Measurements from ENCODE around the gene IGFBP5. TPM values are rescaled to one million over a fixed set of nuclear protein-coding genes. Genes with fewer than 3 reads are reported as not detected.
A peak's percentile ranks its signal among the peaks of the same experiment; 100 is the strongest.

Gene IGFBP5
- total RNA-seq, 1 donor from 2014 or later = 169 TPM

- DNase-seq (no peak), ATAC-seq (no peak)
- TF ChIP-seq, protein P1, sequence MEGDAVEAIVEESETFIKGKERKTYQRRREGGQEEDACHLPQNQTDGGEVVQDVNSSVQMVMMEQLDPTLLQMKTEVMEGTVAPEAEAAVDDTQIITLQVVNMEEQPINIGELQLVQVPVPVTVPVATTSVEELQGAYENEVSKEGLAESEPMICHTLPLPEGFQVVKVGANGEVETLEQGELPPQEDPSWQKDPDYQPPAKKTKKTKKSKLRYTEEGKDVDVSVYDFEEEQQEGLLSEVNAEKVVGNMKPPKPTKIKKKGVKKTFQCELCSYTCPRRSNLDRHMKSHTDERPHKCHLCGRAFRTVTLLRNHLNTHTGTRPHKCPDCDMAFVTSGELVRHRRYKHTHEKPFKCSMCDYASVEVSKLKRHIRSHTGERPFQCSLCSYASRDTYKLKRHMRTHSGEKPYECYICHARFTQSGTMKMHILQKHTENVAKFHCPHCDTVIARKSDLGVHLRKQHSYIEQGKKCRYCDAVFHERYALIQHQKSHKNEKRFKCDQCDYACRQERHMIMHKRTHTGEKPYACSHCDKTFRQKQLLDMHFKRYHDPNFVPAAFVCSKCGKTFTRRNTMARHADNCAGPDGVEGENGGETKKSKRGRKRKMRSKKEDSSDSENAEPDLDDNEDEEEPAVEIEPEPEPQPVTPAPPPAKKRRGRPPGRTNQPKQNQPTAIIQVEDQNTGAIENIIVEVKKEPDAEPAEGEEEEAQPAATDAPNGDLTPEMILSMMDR (IDR thresholded peaks at IDR 0.05) = no peak
- Histone ChIP-seq H3K27me3 (peaks cover 2% of the 10 kb centered on the region), H3K4me3 (no peak overlapping the region), H3K4me1 (peaks cover 3% of the 10 kb centered on the region), H3K27ac (no peak overlapping the region), H3K9me3 (no peaks in the 10 kb centered on the region), H3K36me3 (no peaks in the 10 kb centered on the region)
- intact Hi-C loops (cut with DNase I) = no loop called here
Observed at GRCh38 chr2:216702756-216703155, 7.4 kb upstream of the IGFBP5 start.

DNA sequence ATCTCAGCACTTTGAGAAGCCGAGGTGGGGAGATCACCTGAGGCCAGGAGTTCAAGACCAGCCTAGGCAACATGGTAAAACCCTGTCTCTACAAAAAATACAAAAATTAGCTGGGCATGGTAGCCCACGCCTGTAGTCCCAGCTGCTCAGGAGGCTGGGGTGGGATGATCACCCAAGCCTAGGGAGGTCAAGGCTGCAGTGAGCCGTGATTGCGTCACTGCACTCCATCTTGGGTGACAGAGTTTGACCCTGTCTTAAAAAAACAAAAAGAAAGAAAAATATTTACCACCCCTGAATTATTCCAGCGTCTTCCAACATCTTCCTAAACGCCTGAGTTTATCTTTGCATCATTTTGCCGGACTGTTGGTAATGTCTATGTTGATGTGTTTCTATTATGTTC, 6.2 kb upstream of the IGFBP5 start:
- intact Hi-C loops (cut with DNase I) = no loop called here
- H3K27me3 ChIP-seq = peaks cover 6% of the 10 kb centered on the region
- H3K36me3 ChIP-seq = no peaks in the 10 kb centered on the region
- no peaks in the 10 kb centered on the region for H3K9me3 ChIP-seq
- no peak overlapping the region for H3K4me3 ChIP-seq
- H3K4me1 ChIP-seq = peaks cover 3% of the 10 kb centered on the region
- ATAC-seq = no peak
- TF ChIP-seq, protein P1 (IDR thresholded peaks at IDR 0.05) = no peak
- no peak overlapping the region for H3K27ac ChIP-seq
- DNase-seq = no peak

- DNase-seq (no peak), ATAC-seq (no peak)
- TF ChIP-seq, protein P1 (IDR thresholded peaks at IDR 0.05) = no peak
- peaks cover 3% of the 10 kb centered on the region for H3K4me1 ChIP-seq
- H3K9me3 ChIP-seq = no peaks in the 10 kb centered on the region
- intact Hi-C loops (cut with DNase I) = no loop called here
- H3K4me3 ChIP-seq = no peak overlapping the region
- H3K36me3 ChIP-seq = no peaks in the 10 kb centered on the region
- H3K27ac ChIP-seq = no peak overlapping the region
- H3K27me3 ChIP-seq = peaks cover 11% of the 10 kb centered on the region
Observed at GRCh38 chr2:216700781-216701180, 5.4 kb upstream of the IGFBP5 start.

GRCh38 chr2:216700088-216700567, 4.8 kb upstream of the IGFBP5 start:
- H3K36me3 ChIP-seq = no peaks in the 10 kb centered on the region
- H3K27ac ChIP-seq = no peak overlapping the region
- H3K27me3 ChIP-seq = peaks cover 12% of the 10 kb centered on the region
- DNase-seq (no peak), ATAC-seq (no peak)
- TF ChIP-seq, protein P1 (IDR thresholded peaks at IDR 0.05) = no peak
- H3K4me1 ChIP-seq = peaks cover 5% of the 10 kb centered on the region
- no peak overlapping the region for H3K4me3 ChIP-seq
- H3K9me3 ChIP-seq = no peaks in the 10 kb centered on the region
- intact Hi-C loops (cut with DNase I) = no loop called here

DNA sequence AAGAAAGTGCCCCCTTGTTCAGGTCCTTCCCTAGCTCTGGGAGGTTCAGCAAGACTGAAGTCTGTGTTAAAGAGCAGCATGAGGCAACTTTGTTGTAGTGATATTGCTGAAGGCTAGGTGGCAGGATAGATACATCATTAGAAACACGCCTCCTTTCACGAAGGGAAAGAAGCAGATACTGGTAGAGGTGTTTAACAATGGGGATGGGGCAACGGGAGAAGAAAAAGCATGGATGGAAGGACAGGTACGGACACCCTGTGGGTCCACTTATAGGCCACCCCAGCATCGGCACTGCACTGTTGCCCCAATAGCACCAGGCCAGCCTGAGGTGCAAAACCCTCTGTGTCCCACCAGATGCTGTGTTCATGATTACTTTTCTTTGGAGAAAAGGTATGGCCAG, 3.5 kb upstream of the IGFBP5 start:
- H3K27ac ChIP-seq = no peak overlapping the region
- intact Hi-C loops (cut with DNase I) = no loop called here
- H3K27me3 ChIP-seq = peaks cover 24% of the 10 kb centered on the region
- TF ChIP-seq, protein P1 (IDR thresholded peaks at IDR 0.05) = peak; percentile 57
- ATAC-seq = peak; percentile 73
- H3K36me3 ChIP-seq = no peaks in the 10 kb centered on the region
- H3K4me3 ChIP-seq = no peak overlapping the region
- DNase-seq = no peak
- peaks cover 16% of the 10 kb centered on the region for H3K4me1 ChIP-seq
- H3K9me3 ChIP-seq = no peaks in the 10 kb centered on the region

- Histone ChIP-seq H3K27me3 (peaks cover 25% of the 10 kb centered on the region), H3K36me3 (no peaks in the 10 kb centered on the region), H3K27ac (no peak overlapping the region), H3K9me3 (no peaks in the 10 kb centered on the region), H3K4me1 (peaks cover 16% of the 10 kb centered on the region), H3K4me3 (no peak overlapping the region)
- TF ChIP-seq, protein P1 (IDR thresholded peaks at IDR 0.05) = no peak
- DNase-seq (no peak), ATAC-seq (no peak)
- intact Hi-C loops (cut with DNase I) = no loop called here
Observed at GRCh38 chr2:216698293-216698692, 2.9 kb upstream of the IGFBP5 start.
